Measurements from ENCODE around the gene PACRG.

PACRG gene

GRCh38 chr6:163226181-163226835 is 498.5 kb downstream of the PACRG start:
- DNase-seq, result no peak

- no peak for DNase-seq
Measured at GRCh38 chr6:163226836-163227485, 499.2 kb downstream of the PACRG start.

- no peak for DNase-seq
Measured at GRCh38 chr6:163228041-163228440, 500.3 kb downstream of the PACRG start.

- no peak for DNase-seq
Measured at GRCh38 chr6:163229050-163229449, 501.3 kb downstream of the PACRG start.

GRCh38 chr6:163230901-163231300 is 503.1 kb downstream of the PACRG start:
- no peak for DNase-seq

GRCh38 chr6:163231356-163232014 is 503.7 kb downstream of the PACRG start:
- DNase-seq, result no peak

- DNase-seq, result no peak
Measured at GRCh38 chr6:163232015-163232523, 504.3 kb downstream of the PACRG start.

- DNase-seq, result no peak
Measured at GRCh38 chr6:163232649-163233048, 504.9 kb downstream of the PACRG start.

- no peak for DNase-seq
Measured at GRCh38 chr6:163237110-163237509, 509.3 kb downstream of the PACRG start.

- no peak for DNase-seq
Measured at GRCh38 chr6:163239572-163240340, 512.0 kb downstream of the PACRG start.

GRCh38 chr6:163240556-163240955 is 512.8 kb downstream of the PACRG start:
- DNase-seq, result no peak

GRCh38 chr6:163241683-163242082 is 513.9 kb downstream of the PACRG start:
- no peak for DNase-seq

GRCh38 chr6:163243083-163243482 is 515.3 kb downstream of the PACRG start:
- no peak for DNase-seq

GRCh38 chr6:163243692-163244589 is 516.2 kb downstream of the PACRG start:
- no peak for DNase-seq

GRCh38 chr6:163248051-163248450 is 520.3 kb downstream of the PACRG start:
- DNase-seq, result no peak

- DNase-seq, result no peak
Measured at GRCh38 chr6:163249651-163250101, 521.9 kb downstream of the PACRG start.

GRCh38 chr6:163250116-163250515 is 522.3 kb downstream of the PACRG start:
- no peak for DNase-seq

GRCh38 chr6:163252061-163252591 is 524.4 kb downstream of the PACRG start:
- DNase-seq, result no peak

- no peak for DNase-seq
Measured at GRCh38 chr6:163253556-163254213, 525.9 kb downstream of the PACRG start.

- no peak for DNase-seq
Measured at GRCh38 chr6:163254341-163254835, 526.6 kb downstream of the PACRG start.

GRCh38 chr6:163255265-163255664 is 527.5 kb downstream of the PACRG start:
- no peak for DNase-seq
